H1 (cell line): ENCODE data around the gene ADPRHL1. TPM values are rescaled to one million over a fixed set of nuclear protein-coding genes. Genes with fewer than 3 reads are reported as not detected.

Source experiments
- CTCF ChIA-PET: fragments of 300-600 bp; sonication (Branson Sonifier 250); formaldehyde crosslinking; loops from one replicate; lab custom pipeline; 2021; ENCODE audit not compliant: partially characterized antibody; lab: Charles Lee
- POLR2A ChIA-PET: fragments of 300-600 bp; sonication (Branson Sonifier 250); formaldehyde crosslinking; loops from one replicate; lab custom pipeline; 2021; ENCODE audit warnings: inconsistent platforms; ENCODE audit not compliant: partially characterized antibody; lab: Charles Lee
- DNase-seq, 2 experiments: peaks; one replicate each; pipeline versions ENCODE4 v3.0.0 to v3.0.0-alpha.2; 2010 to 2022; ENCODE audit warnings: low spot score in 2 of 2, low read depth in 1 of 2, mixed read lengths in 1 of 2
- FAIRE-seq: peaks from 2 replicates; lab custom pipeline; 2011; peaks lifted over from hg19 to GRCh38; lab: Jason Lieb, UNC
- H2AFZ ChIP-seq: 2 replicates; pipeline ENCODE4 v1.8.1; 2012; ENCODE audit warnings: low read length, inconsistent platforms
- H2AK5ac ChIP-seq: 2 replicates; pipeline ENCODE4 v1.6.1; 2013; ENCODE audit warnings: low read depth, low read length
- H2BK120ac ChIP-seq: replicated peaks from 2 replicates; pipeline ENCODE3; 2013; ENCODE audit warnings: low read depth, low read length, inconsistent platforms
- H2BK12ac ChIP-seq: 2 replicates; pipeline ENCODE4 v1.6.1; 2013; ENCODE audit warnings: low read depth, low read length
- H2BK15ac ChIP-seq: 2 replicates; pipeline ENCODE4 v1.6.1; 2013; ENCODE audit warnings: low read length
- H2BK20ac ChIP-seq: 2 replicates; pipeline ENCODE4 v1.6.1; 2013; ENCODE audit warnings: low read length
- H2BK5ac ChIP-seq: 2 replicates; pipeline ENCODE4 v1.6.1; 2013; ENCODE audit warnings: low read depth, low read length
- H3K14ac ChIP-seq: 2 replicates; pipeline ENCODE4 v1.6.1; 2013; ENCODE audit warnings: inconsistent platforms; ENCODE audit not compliant: insufficient read length
- H3K18ac ChIP-seq: 2 replicates; pipeline ENCODE4 v1.6.1; 2013; ENCODE audit warnings: low read length; ENCODE audit errors: extremely low read depth
- H3K23ac ChIP-seq: 2 replicates; pipeline ENCODE4 v1.6.1; 2013; ENCODE audit warnings: inconsistent platforms; ENCODE audit not compliant: insufficient read length
- H3K23me2 ChIP-seq: 2 replicates; pipeline ENCODE4 v1.6.1; 2013; ENCODE audit warnings: low read depth, low read length
- H3K27ac ChIP-seq: 2 replicates; pipeline ENCODE4 v1.6.1; 2011; ENCODE audit warnings: low read depth, low read length, inconsistent platforms
- H3K27me3 ChIP-seq, 4 experiments: replicated peaks in 1 of 4; 1 replicate in 1 of 4; 2 replicates in 3 of 4; pipeline versions ENCODE4 v1.6.1 to v1.8.1; 2011 to 2013; ENCODE audit warnings: low read length in 3 of 4, mild to moderate bottlenecking in 3 of 4, inconsistent platforms in 2 of 4, mixed read lengths in 2 of 4, moderate library complexity in 1 of 4; ENCODE audit not compliant: control insufficient read depth in 3 of 4, insufficient read depth in 3 of 4; ENCODE audit errors: extremely low read depth in 1 of 4
- H3K36me3 ChIP-seq, 4 experiments: 2 replicates each; pipeline versions ENCODE4 v1.6.1 to v1.8.1; 2011 to 2013; ENCODE audit warnings: mild to moderate bottlenecking in 4 of 4, low read length in 3 of 4, moderate library complexity in 2 of 4, control low read depth in 1 of 4, inconsistent platforms in 1 of 4; ENCODE audit not compliant: insufficient read depth in 4 of 4, control insufficient read depth in 2 of 4
- H3K4ac ChIP-seq: replicated peaks from 2 replicates; pipeline ENCODE3; 2013; ENCODE audit warnings: low read length, low read depth, mixed read lengths, inconsistent platforms; ENCODE audit not compliant: insufficient read length
- H3K4me1 ChIP-seq, 4 experiments: replicated peaks in 1 of 4; 1 replicate in 1 of 4; 2 replicates in 3 of 4; pipeline versions ENCODE4 v1.6.1 to v1.8.1; 2011 to 2013; ENCODE audit warnings: low read length in 3 of 4, inconsistent platforms in 2 of 4, mixed read lengths in 1 of 4; ENCODE audit not compliant: insufficient read depth in 4 of 4, control insufficient read depth in 3 of 4
- H3K4me2 ChIP-seq, 2 experiments: 2 replicates each; pipeline versions ENCODE4 v1.6.1 to v1.8.1; 2011 to 2013; ENCODE audit warnings: low read depth in 2 of 2, low read length in 2 of 2, control low read depth in 1 of 2, inconsistent platforms in 1 of 2, mild to moderate bottlenecking in 1 of 2; ENCODE audit not compliant: insufficient read depth in 1 of 2
- H3K4me3 ChIP-seq, 4 experiments: fragments of 200-600, 300-600 bp in 1 of 4; sonication (generic), shearing (Covaris generic), sonication (Bioruptor Twin) in 1 of 4; 2 replicates each; pipeline versions ENCODE4 v1.5.1 to v1.8.1; 2011 to 2016; ENCODE audit warnings: low read length in 4 of 4, low read depth in 3 of 4, control low read depth in 2 of 4, inconsistent platforms in 2 of 4, mild to moderate bottlenecking in 2 of 4, mixed read lengths in 1 of 4, moderate library complexity in 1 of 4; ENCODE audit not compliant: insufficient read depth in 2 of 4; ENCODE audit errors: extremely low read depth in 1 of 4
- H3K56ac ChIP-seq: replicated peaks from 2 replicates; pipeline ENCODE3; 2013; ENCODE audit warnings: low read depth, mild to moderate bottlenecking, mixed read lengths, low read length, inconsistent platforms; ENCODE audit not compliant: insufficient read length
- H3K79me1 ChIP-seq: 2 replicates; pipeline ENCODE4 v1.6.1; 2013; ENCODE audit warnings: low read depth, low read length, control low read depth
- H3K79me2 ChIP-seq, 2 experiments: 2 replicates each; pipeline versions ENCODE4 v1.6.1 to v1.8.1; 2012 to 2013; ENCODE audit warnings: low read length in 2 of 2, mild to moderate bottlenecking in 2 of 2, inconsistent platforms in 1 of 2; ENCODE audit not compliant: insufficient read depth in 2 of 2, control insufficient read depth in 1 of 2
- H3K9ac ChIP-seq, 4 experiments: replicated peaks in 1 of 4; 1 replicate in 1 of 4; 2 replicates in 3 of 4; pipeline versions ENCODE4 v1.6.1 to v1.8.1; 2011 to 2013; ENCODE audit warnings: low read depth in 3 of 4, low read length in 3 of 4, control low read depth in 2 of 4, mild to moderate bottlenecking in 2 of 4, moderate library complexity in 2 of 4, inconsistent platforms in 1 of 4; ENCODE audit errors: extremely low read depth in 1 of 4
- H3K9me3 ChIP-seq, 2 experiments: 2 replicates each; pipeline versions ENCODE4 v1.6.1 to v1.8.1; 2012 to 2013; ENCODE audit warnings: mild to moderate bottlenecking in 2 of 2, moderate library complexity in 2 of 2, control low read depth in 1 of 2, inconsistent platforms in 1 of 2, low read depth in 1 of 2, low read length in 1 of 2, mixed read lengths in 1 of 2; ENCODE audit not compliant: insufficient read depth in 2 of 2
- H4K20me1 ChIP-seq, 2 experiments: replicated peaks in 1 of 2; 2 replicates each; pipeline versions ENCODE3 to v1.8.1; 2011 to 2013; ENCODE audit warnings: inconsistent platforms in 2 of 2, low read length in 2 of 2, mild to moderate bottlenecking in 1 of 2; ENCODE audit not compliant: insufficient read depth in 2 of 2, control insufficient read depth in 1 of 2
- H4K5ac ChIP-seq: 2 replicates; pipeline ENCODE4 v1.6.1; 2013; ENCODE audit warnings: low read length, low read depth, mixed read lengths, inconsistent platforms; ENCODE audit not compliant: insufficient read length
- H4K8ac ChIP-seq: 2 replicates; pipeline ENCODE4 v1.8.0; 2013; ENCODE audit warnings: mild to moderate bottlenecking, moderate library complexity, low read length, inconsistent platforms; ENCODE audit not compliant: insufficient read depth; ENCODE audit errors: extremely low read depth
- H4K91ac ChIP-seq: replicated peaks from 2 replicates; pipeline ENCODE3; 2013; ENCODE audit warnings: low read length, mixed read lengths, inconsistent platforms; ENCODE audit not compliant: insufficient read length
- E2F6 ChIP-seq: IDR thresholded peaks from 2 replicates; pipeline ENCODE4 v1.6.1; 2012; ENCODE audit warnings: inconsistent platforms
- EGR1 ChIP-seq: IDR thresholded peaks from 2 replicates; pipeline ENCODE4 v1.6.1; 2011; ENCODE audit warnings: low read depth, low read length, borderline replicate concordance
- EZH2 ChIP-seq: fragments of 200-600 bp; sonication (generic); IDR thresholded peaks from 2 replicates; pipeline ENCODE4 v1.7.1; 2012; ENCODE audit warnings: low read depth, mild to moderate bottlenecking, moderate library complexity, low read length, inconsistent platforms; ENCODE audit not compliant: severe bottlenecking
- GTF2F1 ChIP-seq: IDR thresholded peaks from 2 replicates; pipeline ENCODE4 v1.6.1; 2012; ENCODE audit warnings: low read depth, low read length, improper control_type of control experiment, borderline replicate concordance
- HDAC2 ChIP-seq, 2 experiments: fragments of 300-600 bp in 1 of 2; sonication (generic) in 1 of 2; IDR thresholded peaks; 2 replicates each; pipeline ENCODE4 v1.6.1; 2011 to 2012; ENCODE audit warnings: low read depth in 2 of 2, low read length in 2 of 2, mild to moderate bottlenecking in 2 of 2, moderate library complexity in 2 of 2, borderline replicate concordance in 1 of 2, inconsistent platforms in 1 of 2
- HDAC6 ChIP-seq: IDR thresholded peaks from one replicate; pipeline ENCODE4 v1.7.1; 2012; ENCODE audit warnings: low read depth, mild to moderate bottlenecking, inconsistent platforms, low read length, moderate library complexity
- POLR2AphosphoS5 ChIP-seq: IDR thresholded peaks from 2 replicates; pipeline ENCODE4 v1.6.1; 2011; ENCODE audit warnings: low read depth, low read length
- RXRA ChIP-seq: IDR thresholded peaks from 2 replicates; pipeline ENCODE4 v1.6.1; 2011; ENCODE audit warnings: low read depth, mild to moderate bottlenecking, low read length, moderate library complexity; ENCODE audit not compliant: insufficient read depth
- SAP30 ChIP-seq: fragments of 300-600 bp; sonication (generic); IDR thresholded peaks from 2 replicates; pipeline ENCODE4 v1.7.1; 2012; ENCODE audit warnings: low read length, moderate library complexity, mild to moderate bottlenecking, inconsistent platforms; ENCODE audit not compliant: insufficient read depth, insufficient replicate concordance
- SP1 ChIP-seq: IDR thresholded peaks from 2 replicates; pipeline ENCODE4 v1.6.1; 2011; ENCODE audit warnings: low read depth, low read length
- SP2 ChIP-seq: IDR thresholded peaks from 2 replicates; pipeline ENCODE4 v1.6.1; 2012; ENCODE audit warnings: mild to moderate bottlenecking, low read length, inconsistent platforms
- TAF7 ChIP-seq: optimal IDR thresholded peaks from 2 replicates; pipeline ENCODE3; 2011; ENCODE audit warnings: low read depth, mild to moderate bottlenecking, inconsistent platforms, low read length, moderate library complexity, borderline replicate concordance
- WGBS, 2 experiments: shearing (Covaris generic) in 1 of 2; methylation state at CpG; one replicate each; pipeline versions ENCODE4 v1.1.6 to v1.1.7; 2013 to 2015; ENCODE audit warnings: low lambda C conversion rate in 2 of 2, mixed read lengths in 2 of 2, inconsistent platforms in 1 of 2, low coverage in 1 of 2, missing lambda C conversion rate in 1 of 2; ENCODE audit not compliant: insufficient replicate concordance in 2 of 2, insufficient coverage in 1 of 2, insufficient read length in 1 of 2; ENCODE audit errors: extremely low coverage in 1 of 2, missing lambda C conversion rate in 1 of 2; 5-methylcytosine and 5-hydroxymethylcytosine counted together
- polyA plus RNA-seq, 7 experiments: library from polyadenylated mRNA; depleted of rRNA in 3 of 7; stranded (reverse) in 5 of 7; unstranded in 2 of 7; fragments of >200 nt in 5 of 7; fragments of 200-250 nt in 2 of 7; gene quantifications; 1 replicate in 5 of 7; 2 replicates in 1 of 7; 4 replicates in 1 of 7; pipeline versions ENCODE4 v1.2.1 to v1.2.3, GENCODE V29; 2011 to 2013; ENCODE audit warnings: missing spikeins in 2 of 7, mixed read lengths in 2 of 7
- total RNA-seq: library from RNA; stranded (reverse); fragmentation: NEBNext Ultra II Directional; extraction: Animal tissue kit (Norgen Biotek cat#: 25700); gene quantifications from 2 replicates; pipeline ENCODE4 v1.2.1, GENCODE V29; 2021

The ADPRHL1 gene
- total and polyA plus RNA-seq, 2 of the 8 experiments (the other 6 are each of a cell fraction or from before 2014, with no cell fraction given): 0.74 to 1.7 TPM

DNA sequence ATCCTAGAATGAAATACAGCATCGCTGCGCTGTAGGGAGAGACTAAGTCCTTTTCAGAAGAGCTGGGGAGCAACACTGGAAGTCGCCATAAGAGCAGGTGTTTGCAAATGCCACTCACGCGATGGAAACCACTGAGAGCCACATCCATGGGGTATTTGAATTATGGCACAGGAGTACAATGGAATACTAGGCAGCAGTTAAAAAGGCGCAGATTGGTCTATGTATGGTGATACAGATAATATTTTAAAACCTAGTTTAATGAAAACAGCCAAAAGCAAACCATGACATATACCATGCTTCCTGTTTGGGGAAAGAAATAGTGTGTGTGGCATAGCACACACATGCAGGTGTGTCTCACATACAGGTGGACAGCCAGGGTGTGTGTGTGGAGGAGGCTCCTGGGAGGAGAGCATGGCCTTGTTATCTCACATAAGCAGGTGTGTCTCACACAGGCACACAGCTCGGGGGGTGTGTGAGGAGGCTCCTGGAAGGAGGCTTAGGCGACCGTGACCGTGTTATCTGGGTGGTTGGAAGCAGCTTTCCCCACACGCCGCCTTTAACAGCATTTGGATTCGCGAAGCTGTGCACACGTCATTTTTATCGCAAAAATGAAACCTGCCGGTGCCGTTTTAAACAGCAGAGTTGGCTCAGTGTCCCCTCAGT is 33.6 kb downstream of the ADPRHL1 start:
- 88% methylated on average over 18 of the region's 18 CpGs; no CpG with 5 or more reads in 1 of the 2 experiments for WGBS, 2 experiments
- TF ChIP-seq RXRA: no peak
- TF ChIP-seq EZH2: no peak
- no peak for TF ChIP-seq POLR2AphosphoS5
- no peak for TF ChIP-seq SP2
- no peak for TF ChIP-seq SAP30
- no peak for TF ChIP-seq EGR1
- no peak for TF ChIP-seq TAF7
- TF ChIP-seq SP1: no peak
- no peak for TF ChIP-seq E2F6
- no peak for TF ChIP-seq HDAC6
- no peak for TF ChIP-seq GTF2F1
- TF ChIP-seq HDAC2 (IDR thresholded peaks at IDR 0.05; ENCODE audit: borderline replicate concordance in 1 of 2, low read depth in 2 of 2, low read length in 2 of 2): no peak

More for the DNA sequence above, 33.6 kb downstream of the ADPRHL1 start:
- H3K4ac ChIP-seq: no peak overlapping the region
- no peaks in the 10 kb centered on the region for H3K27me3 ChIP-seq
- H3K79me2 ChIP-seq: no peaks in the 10 kb centered on the region
- H4K5ac ChIP-seq: no peak overlapping the region
- H2BK12ac ChIP-seq: no peak overlapping the region
- H2BK15ac ChIP-seq: no peak overlapping the region
- peaks cover 0 to 6% (median 0%) of the 10 kb centered on the region in 4 experiments; a peak in 1 of 7 replicates for H3K4me1 ChIP-seq
- H3K23me2 ChIP-seq: peaks cover 2% of the 10 kb centered on the region; the same call in 1 of the 2 replicates
- no peak overlapping the region for H2BK20ac ChIP-seq
- no peak overlapping the region for H3K18ac ChIP-seq
- H3K79me1 ChIP-seq: no peaks in the 10 kb centered on the region
- H2AK5ac ChIP-seq: no peak overlapping the region
- no peak overlapping the region for H3K56ac ChIP-seq
- H2BK120ac ChIP-seq: no peak overlapping the region
- POLR2A ChIA-PET: interaction anchor here (1.2 kb wide), 1 partner anchor 33 kb away, joined by 3 read pairs; no protein-coding TSS in a partner anchor
- H3K23ac ChIP-seq: no peak overlapping the region
- no peak overlapping the region for H2BK5ac ChIP-seq
- H3K9me3 ChIP-seq: no peaks in the 10 kb centered on the region
- no peak overlapping the region for H3K4me2 ChIP-seq
- H3K14ac ChIP-seq: no peak overlapping the region
- no peak overlapping the region for H3K27ac ChIP-seq
- DNase-seq (no peak), FAIRE-seq (no peak)
- no peak overlapping the region for H3K9ac ChIP-seq
- H4K20me1 ChIP-seq: peaks cover 0 to 1% of the 10 kb centered on the region in 2 experiments
- CTCF ChIA-PET: interaction anchor here (0.6 to 2.5 kb wide), 4 partner anchors 24 to 263 kb away, joined by 3 to 9 read pairs (median 4); no protein-coding TSS in a partner anchor
- no peak overlapping the region for H4K8ac ChIP-seq
- no peak overlapping the region for H4K91ac ChIP-seq
- H2AFZ ChIP-seq: no peak overlapping the region
- no peaks in the 10 kb centered on the region for H3K36me3 ChIP-seq
- H3K4me3 ChIP-seq: no peak overlapping the region
